Left hindlimb (tissue), 1 donor: Measurements from ENCODE around the gene NCF2.

Source experiments
- DNase-seq: peaks from one replicate; pipeline ENCODE4 v3.0.0-alpha.2; 2018

The NCF2 gene

DNA sequence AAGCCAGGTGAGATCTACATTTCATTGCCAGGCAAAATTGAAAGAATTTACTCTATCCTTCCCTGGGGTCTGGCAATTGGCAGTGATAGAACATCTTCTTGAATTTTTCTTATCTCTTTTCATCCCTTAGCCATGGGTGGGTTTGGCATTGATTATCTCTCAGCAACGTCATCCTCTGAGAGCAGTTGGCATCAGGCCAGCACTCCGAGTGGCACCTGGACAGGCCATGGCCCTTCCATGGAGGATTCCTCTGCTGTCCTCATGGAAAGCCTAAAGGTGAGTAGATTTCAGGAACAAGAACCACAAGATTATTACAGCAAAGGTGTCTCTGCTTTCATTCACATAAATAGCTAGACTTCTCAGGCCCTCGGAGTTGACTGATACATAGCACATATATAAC is 39.3 kb downstream of the NCF2 start:
- no peak for DNase-seq

DNA sequence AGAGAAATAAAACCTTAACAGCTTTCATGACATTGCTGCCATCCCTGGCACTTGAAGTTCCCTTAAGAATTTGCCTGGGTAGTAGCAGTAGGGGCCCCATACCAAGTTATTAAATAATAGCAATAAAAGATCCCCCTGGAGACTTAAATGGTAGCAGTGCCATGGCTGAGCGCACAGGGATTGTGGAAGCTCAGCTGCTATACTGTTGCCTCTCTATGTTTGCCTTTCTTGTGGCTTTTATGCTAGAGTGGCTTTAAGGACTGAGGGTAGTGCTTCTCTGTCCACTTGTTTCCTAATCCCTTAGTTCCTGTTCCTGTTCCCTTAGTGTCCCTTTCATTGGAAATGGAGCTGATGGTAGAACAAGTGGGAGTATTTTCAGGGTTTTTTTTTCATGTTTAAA is 42.1 kb downstream of the NCF2 start:
- DNase-seq: no peak

GRCh38 chr1:183546427-183546826 is 43.8 kb downstream of the NCF2 start:
- no peak for DNase-seq

GRCh38 chr1:183544598-183545297 is 45.5 kb downstream of the NCF2 start:
- no peak for DNase-seq

DNA sequence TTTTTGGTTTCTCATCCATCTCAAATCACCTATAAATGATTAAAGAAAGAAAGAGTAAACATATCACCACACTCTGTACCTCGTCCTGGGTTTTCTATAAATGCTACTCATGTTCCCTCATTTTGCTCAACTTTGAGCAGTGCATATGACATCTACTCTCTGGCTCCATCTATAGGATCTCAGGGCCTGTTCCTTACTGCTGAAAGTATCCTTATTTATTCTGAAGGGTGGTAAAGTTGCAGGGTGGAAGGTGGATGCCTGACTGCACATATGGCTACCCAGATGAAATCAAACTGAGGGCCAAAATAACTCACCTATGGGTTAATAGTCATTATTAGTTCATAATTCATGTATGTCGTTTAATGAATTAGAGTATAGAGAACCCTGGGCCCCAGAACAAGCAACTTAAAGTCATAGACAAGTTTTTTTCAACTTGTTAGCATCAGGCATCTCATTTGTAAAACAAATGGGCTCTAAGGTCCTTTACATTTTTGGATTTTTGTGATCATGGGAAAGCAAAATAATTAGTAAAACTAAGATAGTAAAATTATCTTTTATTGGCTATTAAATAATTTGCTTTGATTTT is 46.5 kb downstream of the NCF2 start:
- DNase-seq: no peak

DNA sequence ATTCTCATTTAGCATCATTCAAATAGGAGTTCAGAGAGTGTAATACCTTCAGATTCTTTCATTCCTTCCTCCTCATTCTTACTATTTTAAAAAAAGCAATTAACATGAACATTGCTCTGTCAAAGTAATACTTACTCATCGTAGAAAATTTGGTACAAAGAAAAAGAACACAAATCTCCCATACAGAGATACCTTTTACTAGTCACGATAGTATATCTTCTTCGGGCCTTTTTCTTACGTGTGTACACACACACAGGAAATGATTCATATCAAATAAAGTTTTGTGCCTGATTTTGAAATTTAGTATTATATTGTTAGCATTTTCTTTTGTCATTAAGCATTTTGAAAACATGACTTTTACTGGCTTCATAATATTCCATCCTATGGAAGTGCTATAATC is 52.9 kb downstream of the NCF2 start:
- DNase-seq: no peak

GRCh38 chr1:183533617-183534174 is 56.6 kb downstream of the NCF2 start:
- no peak for DNase-seq

DNA sequence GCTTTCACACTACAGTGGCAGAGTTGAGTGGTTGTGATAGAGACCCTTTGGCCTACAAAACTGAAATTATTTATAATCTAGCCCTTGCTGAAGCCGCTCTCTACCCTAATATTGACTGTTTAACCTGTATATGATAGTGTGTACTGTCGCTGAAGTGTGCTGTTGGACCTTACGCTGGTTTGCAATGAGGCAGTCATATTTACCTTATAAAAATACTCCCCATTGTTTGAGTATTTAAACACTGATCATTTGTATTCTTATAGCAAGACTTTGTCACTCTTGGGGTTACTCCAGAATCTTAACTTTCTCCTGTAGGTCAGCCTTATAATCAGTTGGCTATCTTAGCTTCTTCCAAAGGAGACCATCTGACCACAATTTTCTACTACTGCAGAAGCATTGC is 61.7 kb downstream of the NCF2 start:
- no peak for DNase-seq

GRCh38 chr1:183522104-183522503 is 68.2 kb downstream of the NCF2 start:
- no peak for DNase-seq

- DNase-seq: no peak
Observed at GRCh38 chr1:183520379-183520778, 69.9 kb downstream of the NCF2 start.

DNA sequence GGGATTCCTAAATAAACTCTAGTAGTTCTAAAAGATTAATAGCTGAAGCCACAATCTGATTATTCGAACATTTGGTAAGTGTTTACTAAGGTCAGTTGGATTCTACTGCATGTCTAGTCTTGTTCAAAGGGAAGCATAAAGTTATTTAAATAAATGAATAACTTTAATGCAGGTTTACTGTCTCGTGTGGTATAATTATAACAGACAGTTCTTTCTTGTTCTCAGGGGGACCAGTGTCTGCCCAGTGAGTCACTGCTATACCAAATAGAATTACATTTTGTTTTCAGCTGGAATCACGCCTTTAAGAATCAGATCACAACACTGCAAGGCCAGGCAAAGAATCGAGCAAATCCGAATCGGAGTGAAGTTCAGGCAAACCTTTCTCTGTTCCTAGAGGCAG is 72.9 kb downstream of the NCF2 start:
- DNase-seq: no peak

DNA sequence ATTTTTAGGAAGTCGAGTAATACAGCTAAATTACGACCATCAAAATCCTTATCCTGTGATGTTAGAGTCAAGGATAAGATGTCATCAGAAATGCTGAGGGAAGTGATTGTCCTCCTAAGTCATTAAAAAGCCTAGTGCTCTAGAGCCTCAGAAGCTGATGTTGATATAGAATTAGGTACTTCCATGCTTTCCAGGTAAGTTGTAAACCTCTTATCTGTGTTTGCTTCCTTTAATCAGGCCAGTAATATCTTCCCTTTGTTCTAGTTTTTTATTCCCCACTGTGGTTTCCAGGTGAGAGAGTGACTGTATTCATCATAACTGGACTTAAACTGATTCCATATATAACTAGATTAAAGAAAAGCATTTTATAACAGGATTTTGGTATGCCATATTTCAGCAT is 73.5 kb downstream of the NCF2 start:
- DNase-seq: no peak

- DNase-seq: no peak
Observed at GRCh38 chr1:183515002-183515689, 75.1 kb downstream of the NCF2 start.

- DNase-seq: no peak
Observed at GRCh38 chr1:183514235-183514634, 76.0 kb downstream of the NCF2 start.

DNA sequence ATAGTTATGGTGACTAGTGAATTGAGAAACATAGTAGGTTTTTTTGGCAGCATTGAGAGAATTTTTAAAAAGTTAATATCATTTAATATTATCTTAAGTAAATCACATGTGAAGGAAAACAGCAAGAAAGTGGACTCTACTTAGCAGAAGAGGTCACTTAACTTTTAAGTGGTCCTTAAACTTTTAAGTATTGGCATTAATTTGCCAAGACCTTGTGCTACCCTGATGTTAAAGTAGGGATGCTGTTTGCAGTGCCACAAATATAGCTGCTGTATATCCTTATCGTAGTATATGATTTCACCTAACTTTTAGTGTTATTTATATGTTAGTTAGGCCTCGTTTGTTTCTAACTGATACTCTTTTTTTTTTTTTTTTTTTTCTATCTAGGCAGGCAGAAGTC is 77.8 kb downstream of the NCF2 start:
- DNase-seq: no peak

DNA sequence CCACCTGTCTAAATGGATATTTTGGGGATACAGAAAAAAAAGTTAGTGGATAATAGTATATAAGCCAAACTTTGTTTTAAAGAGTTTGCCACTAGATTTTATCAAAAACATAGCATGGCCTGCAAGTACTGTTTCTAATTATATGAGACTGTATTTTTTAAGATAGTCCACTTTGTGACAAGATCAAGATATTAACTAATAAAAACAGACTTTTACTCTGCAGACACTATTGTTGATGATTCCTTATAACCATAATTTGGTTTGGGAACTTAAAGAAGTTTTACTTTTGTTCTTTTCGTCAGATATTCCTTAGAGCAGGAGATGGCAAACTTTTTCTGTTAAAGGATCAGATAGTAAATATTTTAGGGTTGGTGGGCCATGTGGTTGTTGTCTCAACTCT is 81.6 kb downstream of the NCF2 start:
- no peak for DNase-seq

GRCh38 chr1:183506561-183506960 is 83.7 kb downstream of the NCF2 start:
- DNase-seq: no peak
